HG03108 (cell line): ENCODE results near the gene PRAMEF9.
"Not testable (repeated sequence)": the region's sequence is repeated elsewhere in the genome, so short reads cannot be mapped to it uniquely, and the experiment has no call there.

Source experiments
- ATAC-seq: cut with Tn5 transposase; IDR thresholded peaks from one replicate; pipeline ENCODE4 v1.9.1; 2021; ENCODE audit warnings: moderate library complexity; ENCODE audit not compliant: unreplicated experiment

PRAMEF9 gene

GRCh38 chr1:13171548-13171947 lies at the start of gene PRAMEF9:
PRAMEF9 (plus strand) TSS chr1:13171848; CDS start chr1:13175281, 3,433 bp downstream.
- not testable (repeated sequence) for ATAC-seq

- not testable (repeated sequence) for ATAC-seq
These were observed 15.7 kb upstream of the PRAMEF9 start, which contains the start of gene PRAMEF26 for GRCh38 chr1:13155909-13156308. PRAMEF26 (minus strand) TSS chr1:13156009; CDS start chr1:13153095, 2,914 bp downstream.

- ATAC-seq: not testable (repeated sequence)
These were observed 6.1 kb upstream of the PRAMEF9 start, which contains the start of gene HNRNPCL4 for GRCh38 chr1:13165531-13165930. HNRNPCL4 (minus strand) TSS chr1:13165631; CDS start chr1:13165467, 164 bp downstream.

DNA sequence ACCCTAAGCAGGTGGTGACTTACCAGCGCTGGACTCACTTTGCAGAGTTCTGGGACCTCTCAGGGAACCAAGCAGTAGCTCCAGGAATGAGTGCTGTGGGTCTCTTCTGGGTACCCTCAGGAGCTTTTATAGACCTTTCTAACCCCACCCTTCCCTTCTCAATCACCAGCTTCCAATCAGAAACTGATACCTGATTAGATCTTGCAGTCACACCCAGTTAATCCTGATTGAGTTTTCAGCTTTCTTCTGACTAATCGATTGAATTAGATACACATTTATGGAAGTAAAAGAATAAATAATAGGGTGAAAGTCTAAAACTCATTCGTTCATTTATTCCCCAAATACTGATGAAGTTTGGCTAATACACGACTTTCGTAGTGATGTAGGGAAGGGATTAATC lies 29.7 kb downstream of the PRAMEF9 start, which contains the start of gene PRAMEF13:
Gene PRAMEF13 (minus strand): TSS at position 101 of the 400 bp plus-strand sequence. CDS start 1,820 bp downstream, outside the sequence.
- ATAC-seq: not testable (repeated sequence)

DNA sequence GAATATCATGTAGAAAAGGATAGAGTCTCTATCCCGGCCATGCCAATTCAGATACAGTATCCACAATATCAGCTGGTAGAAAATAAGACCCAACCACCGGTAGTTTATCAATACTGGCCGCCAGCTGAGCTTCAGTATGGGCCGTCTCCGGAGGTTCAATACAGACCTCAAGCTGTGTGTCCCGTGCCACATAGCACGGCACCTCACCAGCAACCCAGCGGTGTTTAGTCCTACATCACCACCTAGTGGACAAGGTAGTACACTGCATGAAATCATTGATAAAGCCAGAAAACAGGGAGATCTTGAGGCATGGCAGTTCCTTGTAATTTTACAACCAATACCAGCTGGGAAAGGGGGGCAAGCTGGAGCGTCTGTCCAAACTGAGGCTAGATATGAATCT lies 37.1 kb downstream of the PRAMEF9 start:
- not testable (repeated sequence) for ATAC-seq

DNA sequence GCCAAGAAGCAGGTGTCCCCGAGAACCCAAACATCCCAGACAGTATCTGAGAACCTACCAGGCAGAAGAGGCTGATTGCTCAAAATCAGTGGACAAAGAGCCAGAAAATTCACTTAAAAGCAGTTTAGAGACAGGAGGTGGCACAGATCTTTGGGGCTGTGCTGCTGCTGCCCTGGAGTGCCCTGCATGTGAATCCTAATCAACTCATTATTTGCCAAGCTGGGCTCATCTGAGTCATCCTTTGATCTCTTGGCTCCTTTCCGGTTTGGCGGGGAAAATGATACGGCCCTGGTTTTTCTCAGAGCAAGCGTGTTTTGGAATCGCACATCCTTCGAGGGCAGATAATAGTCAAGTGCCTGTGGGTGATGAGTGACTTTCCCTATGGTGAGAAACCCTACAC lies 45.0 kb downstream of the PRAMEF9 start:
- ATAC-seq: not testable (repeated sequence)

DNA sequence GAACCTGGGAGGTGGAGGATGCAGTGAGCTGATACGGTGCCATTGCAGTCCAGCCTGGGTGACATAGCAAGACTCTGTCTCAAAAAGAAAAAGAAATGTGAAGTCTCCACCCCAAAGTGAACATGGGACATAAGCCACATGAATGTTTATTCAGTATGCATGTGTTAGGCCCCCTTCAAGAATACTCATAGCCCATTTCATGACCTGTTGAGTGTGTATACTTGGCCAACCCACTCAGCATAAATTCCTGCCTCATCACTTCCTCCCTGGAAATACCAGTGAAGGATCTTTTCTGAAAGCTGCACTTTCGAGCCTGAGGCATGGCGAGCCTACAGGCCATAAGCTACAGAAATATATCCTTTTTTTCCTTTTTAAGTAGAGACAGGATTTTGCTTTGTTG lies 47.6 kb downstream of the PRAMEF9 start:
- ATAC-seq: not testable (repeated sequence)

- ATAC-seq: not testable (repeated sequence)
These were observed 51.1 kb downstream of the PRAMEF9 start for GRCh38 chr1:13222788-13223187.

DNA sequence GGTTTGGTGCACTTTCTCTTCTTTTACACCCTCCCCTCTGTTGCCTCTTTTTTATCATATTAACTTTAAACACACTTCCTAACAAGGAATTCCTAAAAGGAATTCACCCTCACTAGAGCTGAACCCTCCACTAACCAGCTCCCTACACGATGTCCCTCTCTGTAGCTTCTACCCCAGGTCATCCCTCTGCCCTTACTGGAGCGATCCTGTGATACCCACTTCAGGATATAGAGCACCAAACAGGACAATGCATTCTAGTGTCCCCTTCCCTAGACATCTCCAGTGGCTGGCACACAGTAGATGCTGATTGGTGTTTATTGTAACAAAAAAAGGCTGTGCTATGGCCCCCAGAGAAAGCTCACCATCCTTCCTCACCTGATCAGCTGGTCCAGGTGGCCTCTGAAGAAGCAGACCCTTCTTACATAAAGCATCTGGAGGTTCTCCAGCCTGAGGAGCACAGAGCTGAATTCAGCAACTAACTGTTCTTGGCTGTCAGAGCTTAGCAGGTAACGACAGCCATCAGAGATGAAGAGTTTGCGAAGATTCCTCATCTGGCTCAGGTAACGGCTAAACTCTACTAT lies 52.9 kb downstream of the PRAMEF9 start:
- ATAC-seq: no peak

- ATAC-seq: not testable (repeated sequence)
These were observed 54.1 kb downstream of the PRAMEF9 start, which contains the start of gene PRAMEF18 for GRCh38 chr1:13225675-13226204. PRAMEF18 (minus strand) TSS chr1:13226154; CDS start chr1:13226106, 48 bp downstream.

DNA sequence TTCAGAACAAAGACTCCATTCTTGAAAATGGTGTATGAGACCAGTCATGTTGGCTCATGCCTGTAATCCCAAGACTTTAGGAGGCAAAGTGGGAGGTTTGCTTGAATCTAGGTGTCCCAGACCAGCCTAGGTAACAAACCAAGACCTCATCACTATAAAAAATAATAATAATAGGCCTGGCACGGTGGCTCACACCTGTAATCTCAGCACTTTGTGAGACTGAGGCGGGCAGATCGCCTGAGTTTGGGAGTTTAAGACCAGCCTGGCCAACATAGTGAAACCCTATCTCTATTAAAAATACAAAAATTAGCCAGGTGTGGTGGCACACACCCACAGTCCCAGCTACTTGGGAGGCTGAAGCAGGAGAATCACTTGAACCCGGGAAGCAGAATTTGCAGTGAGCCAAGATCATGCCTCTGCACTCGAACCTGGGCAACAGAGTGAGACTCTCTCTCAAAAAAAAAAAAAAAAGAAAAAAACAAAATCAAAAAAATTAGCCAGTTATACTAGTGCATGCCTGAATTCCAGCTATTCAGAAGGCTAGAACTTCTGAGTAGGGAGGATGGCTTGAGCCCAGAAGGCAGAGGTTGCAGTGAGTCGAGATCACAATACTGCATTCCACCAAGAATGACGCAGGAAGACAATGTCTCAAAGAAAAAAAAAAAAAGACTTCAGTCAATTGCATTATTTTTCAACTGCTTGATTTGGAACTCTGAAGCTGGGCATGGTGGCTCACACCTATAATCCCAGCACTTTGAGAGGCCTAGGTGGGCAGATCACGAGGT lies 55.8 kb downstream of the PRAMEF9 start:
- ATAC-seq: not testable (repeated sequence)

GRCh38 chr1:13228343-13228781 lies 56.7 kb downstream of the PRAMEF9 start:
- no peak for ATAC-seq
